Neural cell (in vitro differentiated cells): Measurements from ENCODE around the gene RNASEH1.

Experiments used
- EZH2 ChIP-seq: fragments of 200-600, 300-800 bp; shearing (Covaris generic), sonication (generic); IDR thresholded peaks from 2 replicates; pipeline ENCODE4 v1.6.1; 2014; ENCODE audit warnings: antibody characterized with exemption, low read length, borderline replicate concordance, mild to moderate bottlenecking; ENCODE audit not compliant: insufficient read depth, poor library complexity, severe bottlenecking
- TAF1 ChIP-seq: IDR thresholded peaks from 2 replicates; pipeline ENCODE4 v1.6.1; 2012; ENCODE audit warnings: low read depth
- TF ChIP-seq, protein P1 (sequence below): fragments of 450-650 bp; IDR thresholded peaks from 2 replicates; pipeline ENCODE4 v1.5.1; 2014; ENCODE audit warnings: antibody characterized with exemption, mild to moderate bottlenecking, moderate library complexity; ENCODE audit not compliant: poor library complexity, severe bottlenecking
- TF ChIP-seq, protein P2 (sequence below): IDR thresholded peaks from 2 replicates; pipeline ENCODE4 v1.6.1; 2012; ENCODE audit warnings: borderline replicate concordance

DNA sequence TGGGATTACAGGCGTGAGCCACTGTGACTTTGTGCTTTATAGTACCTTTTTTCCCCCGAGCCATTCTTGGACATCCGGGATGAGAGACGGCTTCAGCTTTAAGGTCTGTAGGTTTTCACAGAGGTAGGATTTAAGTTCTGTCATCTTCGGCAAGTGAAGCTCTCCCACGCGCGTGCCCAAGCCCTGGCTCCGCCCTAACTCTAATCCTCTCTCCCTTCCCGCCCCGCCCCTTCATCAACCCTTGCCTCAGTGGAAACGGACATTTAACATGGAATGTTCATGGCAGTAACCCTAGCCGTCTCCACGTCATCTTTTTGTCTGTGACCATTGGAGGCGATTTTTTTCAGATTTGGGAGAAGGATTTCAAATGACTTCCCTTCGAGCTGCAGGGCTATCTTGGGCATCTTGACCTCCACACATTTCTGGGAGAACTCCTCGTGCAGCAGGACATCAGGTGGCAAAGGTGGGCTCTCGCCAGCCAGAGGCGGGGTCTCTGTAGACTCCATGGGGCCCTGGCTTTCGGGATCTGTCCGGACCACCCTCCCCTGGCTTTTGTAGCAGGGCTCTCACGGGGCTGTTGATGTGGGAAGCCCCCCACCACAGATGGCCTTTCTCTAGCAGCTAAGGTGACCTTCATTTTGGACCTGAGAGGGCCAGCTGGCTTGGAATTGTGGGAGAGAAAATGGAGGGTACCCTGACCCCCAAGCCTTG lies 43.6 kb upstream of the RNASEH1 start:
- TF ChIP-seq, protein P1, sequence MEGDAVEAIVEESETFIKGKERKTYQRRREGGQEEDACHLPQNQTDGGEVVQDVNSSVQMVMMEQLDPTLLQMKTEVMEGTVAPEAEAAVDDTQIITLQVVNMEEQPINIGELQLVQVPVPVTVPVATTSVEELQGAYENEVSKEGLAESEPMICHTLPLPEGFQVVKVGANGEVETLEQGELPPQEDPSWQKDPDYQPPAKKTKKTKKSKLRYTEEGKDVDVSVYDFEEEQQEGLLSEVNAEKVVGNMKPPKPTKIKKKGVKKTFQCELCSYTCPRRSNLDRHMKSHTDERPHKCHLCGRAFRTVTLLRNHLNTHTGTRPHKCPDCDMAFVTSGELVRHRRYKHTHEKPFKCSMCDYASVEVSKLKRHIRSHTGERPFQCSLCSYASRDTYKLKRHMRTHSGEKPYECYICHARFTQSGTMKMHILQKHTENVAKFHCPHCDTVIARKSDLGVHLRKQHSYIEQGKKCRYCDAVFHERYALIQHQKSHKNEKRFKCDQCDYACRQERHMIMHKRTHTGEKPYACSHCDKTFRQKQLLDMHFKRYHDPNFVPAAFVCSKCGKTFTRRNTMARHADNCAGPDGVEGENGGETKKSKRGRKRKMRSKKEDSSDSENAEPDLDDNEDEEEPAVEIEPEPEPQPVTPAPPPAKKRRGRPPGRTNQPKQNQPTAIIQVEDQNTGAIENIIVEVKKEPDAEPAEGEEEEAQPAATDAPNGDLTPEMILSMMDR = no peak
- TF ChIP-seq EZH2 (no peak), TAF1 (no peak)
- TF ChIP-seq, protein P2, sequence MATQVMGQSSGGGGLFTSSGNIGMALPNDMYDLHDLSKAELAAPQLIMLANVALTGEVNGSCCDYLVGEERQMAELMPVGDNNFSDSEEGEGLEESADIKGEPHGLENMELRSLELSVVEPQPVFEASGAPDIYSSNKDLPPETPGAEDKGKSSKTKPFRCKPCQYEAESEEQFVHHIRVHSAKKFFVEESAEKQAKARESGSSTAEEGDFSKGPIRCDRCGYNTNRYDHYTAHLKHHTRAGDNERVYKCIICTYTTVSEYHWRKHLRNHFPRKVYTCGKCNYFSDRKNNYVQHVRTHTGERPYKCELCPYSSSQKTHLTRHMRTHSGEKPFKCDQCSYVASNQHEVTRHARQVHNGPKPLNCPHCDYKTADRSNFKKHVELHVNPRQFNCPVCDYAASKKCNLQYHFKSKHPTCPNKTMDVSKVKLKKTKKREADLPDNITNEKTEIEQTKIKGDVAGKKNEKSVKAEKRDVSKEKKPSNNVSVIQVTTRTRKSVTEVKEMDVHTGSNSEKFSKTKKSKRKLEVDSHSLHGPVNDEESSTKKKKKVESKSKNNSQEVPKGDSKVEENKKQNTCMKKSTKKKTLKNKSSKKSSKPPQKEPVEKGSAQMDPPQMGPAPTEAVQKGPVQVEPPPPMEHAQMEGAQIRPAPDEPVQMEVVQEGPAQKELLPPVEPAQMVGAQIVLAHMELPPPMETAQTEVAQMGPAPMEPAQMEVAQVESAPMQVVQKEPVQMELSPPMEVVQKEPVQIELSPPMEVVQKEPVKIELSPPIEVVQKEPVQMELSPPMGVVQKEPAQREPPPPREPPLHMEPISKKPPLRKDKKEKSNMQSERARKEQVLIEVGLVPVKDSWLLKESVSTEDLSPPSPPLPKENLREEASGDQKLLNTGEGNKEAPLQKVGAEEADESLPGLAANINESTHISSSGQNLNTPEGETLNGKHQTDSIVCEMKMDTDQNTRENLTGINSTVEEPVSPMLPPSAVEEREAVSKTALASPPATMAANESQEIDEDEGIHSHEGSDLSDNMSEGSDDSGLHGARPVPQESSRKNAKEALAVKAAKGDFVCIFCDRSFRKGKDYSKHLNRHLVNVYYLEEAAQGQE = no peak
